NCI-H526 treated with DMSO at 0.1 percent for 48 hours (cell line): ENCODE results near the gene PRAC1.

Source experiments
- DNase-seq: peaks from one replicate; lab custom pipeline; 2025; lab: John Stamatoyannopoulos, UW

The PRAC1 gene

GRCh38 chr17:48704361-48705248 is 17.7 kb downstream of the PRAC1 start:
- DNase-seq: no peak

GRCh38 chr17:48701864-48702532 is 20.3 kb downstream of the PRAC1 start:
- no peak for DNase-seq

GRCh38 chr17:48693178-48693577 is 29.1 kb downstream of the PRAC1 start:
- no peak for DNase-seq

GRCh38 chr17:48692049-48692448 is 30.3 kb downstream of the PRAC1 start:
- DNase-seq: no peak

GRCh38 chr17:48690655-48691054 is 31.7 kb downstream of the PRAC1 start:
- DNase-seq: no peak

- no peak for DNase-seq
Observed at GRCh38 chr17:48681609-48682008, 40.7 kb downstream of the PRAC1 start.

GRCh38 chr17:48679385-48680096 is 42.8 kb downstream of the PRAC1 start:
- no peak for DNase-seq

GRCh38 chr17:48678141-48678971 is 44.0 kb downstream of the PRAC1 start:
- DNase-seq: no peak

GRCh38 chr17:48676963-48677558 is 45.3 kb downstream of the PRAC1 start:
- DNase-seq: no peak

GRCh38 chr17:48672340-48672739 is 50.0 kb downstream of the PRAC1 start:
- DNase-seq: no peak
